GM20000 (cell line): ENCODE results near the gene EPB41L3.

ENCODE experiments used
- DNase-seq: peaks from one replicate; pipeline ENCODE4 v3.0.0; 2012; ENCODE audit warnings: low spot score
- TF ChIP-seq, protein P1 (sequence below): IDR thresholded peaks from 2 replicates; pipeline ENCODE4 v1.5.1; 2012; ENCODE audit warnings: mild to moderate bottlenecking, control low read depth; ENCODE audit errors: extremely low read depth, missing control alignments

Gene EPB41L3

DNA sequence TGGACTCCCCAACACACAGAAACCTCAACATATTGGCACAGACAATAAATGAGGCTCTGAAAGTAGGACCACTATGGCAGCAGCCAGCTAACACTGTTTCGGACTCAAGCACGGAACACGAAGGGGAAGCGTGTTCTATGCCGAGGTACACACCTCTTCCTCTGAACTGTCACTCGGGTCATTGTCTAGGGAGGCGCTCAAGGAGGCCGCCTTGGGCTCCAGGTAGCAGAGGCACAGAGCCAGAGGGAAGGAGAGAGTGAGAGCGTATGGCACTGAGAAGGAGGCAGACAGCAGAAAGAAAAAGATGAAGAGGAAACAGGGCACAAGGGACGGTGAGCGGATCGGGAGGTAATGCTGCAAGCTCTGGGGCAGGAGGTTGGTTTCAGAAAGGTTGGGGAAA is 128.1 kb downstream of the EPB41L3 start:
- TF ChIP-seq, protein P1, sequence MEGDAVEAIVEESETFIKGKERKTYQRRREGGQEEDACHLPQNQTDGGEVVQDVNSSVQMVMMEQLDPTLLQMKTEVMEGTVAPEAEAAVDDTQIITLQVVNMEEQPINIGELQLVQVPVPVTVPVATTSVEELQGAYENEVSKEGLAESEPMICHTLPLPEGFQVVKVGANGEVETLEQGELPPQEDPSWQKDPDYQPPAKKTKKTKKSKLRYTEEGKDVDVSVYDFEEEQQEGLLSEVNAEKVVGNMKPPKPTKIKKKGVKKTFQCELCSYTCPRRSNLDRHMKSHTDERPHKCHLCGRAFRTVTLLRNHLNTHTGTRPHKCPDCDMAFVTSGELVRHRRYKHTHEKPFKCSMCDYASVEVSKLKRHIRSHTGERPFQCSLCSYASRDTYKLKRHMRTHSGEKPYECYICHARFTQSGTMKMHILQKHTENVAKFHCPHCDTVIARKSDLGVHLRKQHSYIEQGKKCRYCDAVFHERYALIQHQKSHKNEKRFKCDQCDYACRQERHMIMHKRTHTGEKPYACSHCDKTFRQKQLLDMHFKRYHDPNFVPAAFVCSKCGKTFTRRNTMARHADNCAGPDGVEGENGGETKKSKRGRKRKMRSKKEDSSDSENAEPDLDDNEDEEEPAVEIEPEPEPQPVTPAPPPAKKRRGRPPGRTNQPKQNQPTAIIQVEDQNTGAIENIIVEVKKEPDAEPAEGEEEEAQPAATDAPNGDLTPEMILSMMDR, result no peak
- DNase-seq, result no peak

DNA sequence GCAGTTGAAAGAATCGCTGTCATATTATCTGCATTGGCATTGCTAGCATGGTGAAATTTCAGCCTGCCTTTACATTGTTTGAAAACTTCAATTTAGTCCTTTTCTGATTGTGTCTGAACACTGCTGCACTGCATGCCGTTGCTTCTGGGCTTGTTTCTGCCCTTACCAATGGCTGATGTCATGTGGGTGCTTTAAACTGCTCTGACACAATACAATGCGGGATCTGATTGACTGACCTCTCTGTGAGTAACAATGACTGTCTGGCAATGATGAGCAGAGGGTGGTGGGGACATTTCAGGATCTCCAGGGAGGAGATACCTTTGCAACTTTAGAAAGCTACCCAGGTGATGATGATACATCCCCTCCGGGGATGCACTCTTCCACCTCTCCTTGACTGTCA is 128.8 kb downstream of the EPB41L3 start:
- no peak for DNase-seq
- TF ChIP-seq, protein P1, result no peak

DNA sequence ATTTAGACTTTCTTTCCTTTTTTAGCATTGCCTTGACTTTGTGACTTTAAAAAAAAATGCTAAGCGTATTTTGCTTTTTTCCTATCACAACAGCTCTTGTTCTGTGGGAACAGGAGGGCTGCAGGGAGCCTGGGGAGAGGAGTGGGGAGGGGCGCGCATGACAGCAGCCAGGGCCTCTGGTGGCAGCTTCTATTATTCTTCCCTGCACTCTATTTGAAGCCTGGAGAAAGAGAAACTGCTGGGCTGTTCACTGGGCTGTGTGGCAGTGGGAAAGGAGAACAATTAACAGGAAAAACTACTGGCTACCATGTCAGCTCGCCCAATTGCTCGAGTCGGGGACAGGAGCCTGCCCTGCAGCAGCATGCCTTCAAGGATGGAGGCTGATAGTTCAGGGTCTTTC is 129.3 kb downstream of the EPB41L3 start:
- TF ChIP-seq, protein P1, result no peak
- DNase-seq, result no peak

DNA sequence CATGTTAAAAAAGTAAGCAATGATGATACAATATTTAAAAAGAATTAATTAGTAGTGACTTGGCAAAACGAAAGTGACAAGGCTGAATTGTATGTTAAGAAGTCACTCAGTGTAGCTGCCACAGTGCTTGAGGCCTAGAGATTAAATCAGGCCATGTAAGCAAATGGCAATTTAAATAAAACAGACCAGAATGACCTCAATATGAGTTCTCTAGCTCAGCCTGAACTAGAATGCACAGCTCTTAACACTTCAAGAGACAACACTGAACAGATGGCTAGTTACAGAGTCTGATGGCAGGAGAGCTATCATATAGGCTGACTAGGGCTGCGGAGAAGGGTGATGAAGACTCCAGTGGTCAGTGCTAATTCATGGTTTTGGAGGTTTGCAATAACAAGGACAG is 130.3 kb downstream of the EPB41L3 start:
- DNase-seq, result no peak
- TF ChIP-seq, protein P1, result no peak

DNA sequence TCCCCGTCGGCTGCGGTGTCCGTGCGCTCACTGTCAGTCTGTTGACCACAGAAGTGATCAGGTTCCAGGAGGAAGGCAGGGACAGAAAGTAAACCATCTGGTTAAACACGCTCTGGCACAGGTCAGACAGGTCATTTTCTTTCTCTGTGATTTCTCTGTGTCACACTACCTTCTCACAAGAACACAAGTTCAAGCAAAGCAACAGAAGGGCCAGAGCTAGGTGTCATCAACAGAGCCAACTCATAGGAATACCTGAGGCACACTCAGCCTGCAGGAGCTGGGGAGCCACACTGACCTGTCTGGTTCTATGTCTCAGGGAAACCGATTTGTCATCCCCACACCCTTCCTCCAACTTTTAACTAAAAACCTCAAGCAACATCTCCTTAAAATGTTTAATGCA is 133.2 kb downstream of the EPB41L3 start:
- TF ChIP-seq, protein P1, result no peak
- no peak for DNase-seq

DNA sequence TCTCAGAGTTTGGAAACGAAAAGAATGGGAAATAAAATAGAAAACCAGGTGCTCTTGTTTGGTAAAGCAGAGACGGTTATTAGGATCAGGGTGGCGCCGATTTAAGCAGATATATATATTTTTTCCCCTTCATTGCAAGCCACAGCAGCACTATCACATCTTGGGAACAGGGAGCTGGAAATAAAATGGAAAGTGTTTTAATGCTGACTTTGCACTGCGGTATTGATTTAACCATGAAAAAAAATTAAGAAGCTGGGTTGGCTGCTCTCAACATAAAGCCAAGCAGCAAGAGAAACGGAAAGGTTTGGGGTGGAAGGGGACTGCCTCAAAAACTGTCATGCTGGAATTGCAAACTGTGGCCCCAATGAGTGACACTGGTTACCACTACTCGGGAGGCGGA is 145.5 kb downstream of the EPB41L3 start:
- no peak for DNase-seq
- TF ChIP-seq, protein P1, result no peak

DNA sequence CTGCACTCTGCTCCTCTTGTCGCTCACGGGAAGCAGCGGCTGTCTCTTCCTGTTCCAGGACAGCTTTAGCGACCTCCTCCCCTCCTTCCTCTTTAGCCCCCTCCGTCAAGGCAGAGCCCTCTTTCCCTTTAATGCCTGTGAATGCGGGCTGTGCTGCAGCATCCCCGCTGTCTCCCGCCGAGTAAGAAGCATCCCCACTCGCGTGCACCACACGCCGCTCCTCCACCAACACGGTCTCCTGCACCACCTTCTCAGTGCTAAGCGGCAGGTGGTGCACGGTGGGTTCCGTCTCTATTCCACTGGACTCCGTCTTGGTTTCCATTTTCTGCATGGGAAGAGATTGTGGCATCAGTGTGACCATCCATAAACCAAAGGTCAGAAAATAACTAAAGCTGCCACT is 146.7 kb downstream of the EPB41L3 start:
- TF ChIP-seq, protein P1, result no peak
- no peak for DNase-seq
